Effector memory CD8-positive, alpha-beta T cell (primary cell): ENCODE data around the gene RBM25.
A peak's percentile ranks its signal among the peaks of the same experiment; 100 is the strongest.

Experiments used
- ATAC-seq: fragments of 150-1000 bp; cut with Tn5 transposase; replicated peaks from 2 replicates; pipeline ENCODE4 v1.10.0; 2021; ENCODE audit warnings: mild to moderate bottlenecking, moderate library complexity
- DNase-seq, 3 experiments: peaks; one replicate each; pipeline ENCODE4 v3.0.0; 2021
- H3K27ac Mint-ChIP-seq, 2 donors: one replicate each; pipeline ENCODE4 v1.8.0; 2022; ENCODE audit warnings: mild to moderate bottlenecking in 2 of 2, mixed read lengths in 2 of 2, moderate library complexity in 2 of 2
- H3K27me3 Mint-ChIP-seq, 2 donors: one replicate each; pipeline ENCODE4 v1.8.0; 2022; ENCODE audit warnings: mixed read lengths in 2 of 2
- H3K36me3 Mint-ChIP-seq: one replicate; pipeline ENCODE4 v1.8.0; 2022; ENCODE audit warnings: mild to moderate bottlenecking, moderate library complexity, mixed read lengths; ENCODE audit not compliant: insufficient read depth
- H3K4me1 Mint-ChIP-seq, 2 donors: one replicate each; pipeline ENCODE4 v1.8.0; 2022; ENCODE audit warnings: low read depth in 2 of 2, mixed read lengths in 2 of 2
- H3K4me3 Mint-ChIP-seq, 2 donors: one replicate each; pipeline ENCODE4 v1.8.0; 2022; ENCODE audit warnings: mild to moderate bottlenecking in 2 of 2, mixed read lengths in 2 of 2, moderate library complexity in 2 of 2
- H3K9me3 Mint-ChIP-seq, 2 donors: one replicate each; pipeline ENCODE4 v1.8.0; 2022; ENCODE audit warnings: mixed read lengths in 2 of 2

RBM25 gene

GRCh38 chr14:73049428-73049827 is 8.9 kb upstream of the RBM25 start:
- Mint-ChIP-seq H3K36me3 (peaks cover 2% of the 10 kb centered on the region), H3K27ac (no peak overlapping the region), H3K4me3 (no peak overlapping the region), H3K27me3 (no peaks in the 10 kb centered on the region), H3K4me1 (no peaks in the 10 kb centered on the region), H3K9me3 (no peaks in the 10 kb centered on the region)
- DNase-seq (no peak), ATAC-seq (no peak)

DNA sequence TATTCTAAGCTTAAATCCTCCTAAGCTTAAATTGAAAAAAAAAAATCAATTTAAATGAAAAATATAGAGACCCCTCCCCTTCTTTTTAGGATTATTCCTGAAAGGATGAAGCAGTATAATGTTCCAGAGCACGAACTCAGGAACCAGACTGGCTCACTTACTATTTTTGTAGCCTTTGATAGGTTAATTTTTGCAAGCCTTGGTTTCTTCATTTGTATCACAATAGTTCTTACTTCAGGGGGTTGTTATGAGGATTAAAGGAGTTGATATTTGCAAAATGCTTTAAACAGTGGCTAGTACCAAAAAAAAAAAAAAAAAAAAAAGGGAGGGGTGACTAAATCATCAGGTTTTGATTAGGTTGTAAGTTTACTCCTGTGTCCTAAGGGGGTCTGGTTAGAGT is 3.1 kb upstream of the RBM25 start:
- DNase-seq = no peak
- peaks cover 3% of the 10 kb centered on the region for H3K36me3 Mint-ChIP-seq
- H3K27me3 Mint-ChIP-seq = no peaks in the 10 kb centered on the region
- no peak overlapping the region for H3K4me3 Mint-ChIP-seq
- H3K4me1 Mint-ChIP-seq = peaks cover 9 to 10% of the 10 kb centered on the region in 2 donors
- no peak for ATAC-seq
- H3K9me3 Mint-ChIP-seq = no peaks in the 10 kb centered on the region
- H3K27ac Mint-ChIP-seq = peak overlapping the region in 1 of 2 donors; percentile 69

- Mint-ChIP-seq H3K4me1 (peaks cover 20 to 26% of the 10 kb centered on the region in 2 donors), H3K4me3 (no peak overlapping the region), H3K27ac (no peak overlapping the region), H3K9me3 (no peaks in the 10 kb centered on the region), H3K27me3 (no peaks in the 10 kb centered on the region), H3K36me3 (peaks cover 20% of the 10 kb centered on the region)
- no peak for ATAC-seq
- no peak for DNase-seq
Observed at GRCh38 chr14:73057944-73058223, 450 bp upstream of the RBM25 start.

- no peak overlapping the region for H3K4me3 Mint-ChIP-seq
- no peak for ATAC-seq
Observed at GRCh38 chr14:73058922-73059673, 764 bp downstream of the RBM25 start.

GRCh38 chr14:73069585-73069984 is 11.3 kb downstream of the RBM25 start:
- peaks cover 89% of the 10 kb centered on the region for H3K36me3 Mint-ChIP-seq
- ATAC-seq (no peak), DNase-seq (no peak)
- no peaks in the 10 kb centered on the region for H3K9me3 Mint-ChIP-seq
- H3K27ac Mint-ChIP-seq = peak overlapping the region in 1 of 2 donors; percentile 46
- peaks cover 11 to 29% of the 10 kb centered on the region in 2 donors for H3K4me1 Mint-ChIP-seq
- H3K27me3 Mint-ChIP-seq = no peaks in the 10 kb centered on the region
- no peak overlapping the region for H3K4me3 Mint-ChIP-seq

More at GRCh38 chr14:73058922-73059673, 764 bp downstream of the RBM25 start:
- Mint-ChIP-seq H3K9me3 (no peaks in the 10 kb centered on the region), H3K4me1 (peaks cover 26 to 36% of the 10 kb centered on the region in 2 donors), H3K36me3 (peaks cover 28% of the 10 kb centered on the region), H3K27me3 (no peaks in the 10 kb centered on the region), H3K27ac (no peak overlapping the region)
- peak in 1 of 3 experiments; percentile 35 for DNase-seq

DNA sequence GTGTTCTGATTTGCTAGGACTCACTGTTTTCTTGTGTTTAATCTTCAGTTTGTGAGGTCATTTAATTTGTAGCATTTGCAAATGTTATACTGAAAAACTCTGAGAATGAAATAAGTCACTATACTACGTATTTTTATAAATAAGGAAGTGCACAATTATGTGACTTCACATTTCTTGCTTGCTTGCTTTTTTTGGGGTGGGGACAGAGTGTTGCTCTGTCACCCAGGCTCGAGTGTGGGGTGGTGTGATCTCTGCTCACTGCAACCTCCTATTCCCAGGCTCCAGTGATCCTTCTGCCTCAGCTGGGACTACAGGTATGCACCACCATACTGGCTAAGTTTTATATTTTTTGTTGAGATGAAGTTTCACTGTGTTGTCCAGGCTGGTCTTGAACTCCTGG is 32.7 kb downstream of the RBM25 start:
- Mint-ChIP-seq H3K27ac (peak overlapping the region; percentile 3 to 29), H3K27me3 (no peaks in the 10 kb centered on the region), H3K4me3 (no peak overlapping the region), H3K9me3 (no peaks in the 10 kb centered on the region), H3K36me3 (peaks cover 95% of the 10 kb centered on the region), H3K4me1 (peaks cover 6 to 18% of the 10 kb centered on the region in 2 donors)
- DNase-seq = no peak
- no peak for ATAC-seq

DNA sequence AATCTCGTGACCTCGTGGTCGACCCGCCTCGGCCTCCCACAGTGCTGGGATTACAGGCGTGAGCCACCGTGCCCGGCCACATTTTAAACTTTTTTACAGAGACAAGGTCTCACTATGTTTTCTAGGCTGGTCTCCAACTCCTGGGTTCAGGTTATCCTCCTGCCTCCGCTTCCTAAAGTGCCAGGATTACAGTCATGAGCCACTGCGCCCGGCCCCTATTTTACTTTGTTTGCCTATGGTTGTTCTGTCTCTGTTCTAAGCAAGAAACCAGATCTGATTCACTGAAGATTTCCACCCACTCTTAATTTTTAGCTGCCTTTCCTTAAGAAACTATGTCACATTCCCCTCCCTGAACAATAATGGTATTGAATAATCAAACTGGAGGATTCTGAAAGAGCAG is 39.1 kb downstream of the RBM25 start:
- Mint-ChIP-seq H3K9me3 (no peaks in the 10 kb centered on the region), H3K27ac (peak overlapping the region in 1 of 2 donors; percentile 35), H3K36me3 (peaks cover 95% of the 10 kb centered on the region)

DNA sequence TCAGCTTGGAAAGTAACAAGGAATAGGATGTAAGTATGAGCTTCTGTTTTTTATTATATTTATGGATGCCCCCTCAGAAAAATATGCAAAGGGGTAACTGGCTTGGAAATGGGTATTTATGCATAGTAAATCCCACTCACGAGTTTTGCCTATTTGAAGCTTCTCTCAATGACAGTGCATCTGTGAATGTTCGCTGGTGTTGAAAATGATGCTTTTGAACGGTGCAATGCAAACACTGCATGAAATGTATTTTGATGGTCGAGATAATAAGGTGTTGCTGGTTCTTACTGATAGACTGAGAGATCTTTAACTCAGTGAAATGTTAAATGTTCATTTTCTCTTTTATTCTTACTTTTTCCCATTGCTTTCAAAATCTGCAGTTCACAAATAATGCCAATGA is 42.0 kb downstream of the RBM25 start:
- Mint-ChIP-seq H3K36me3 (peaks cover 93% of the 10 kb centered on the region), H3K27me3 (no peaks in the 10 kb centered on the region), H3K4me3 (no peak overlapping the region), H3K9me3 (no peaks in the 10 kb centered on the region), H3K4me1 (peaks cover 0 to 11% of the 10 kb centered on the region in 2 donors), H3K27ac (no peak overlapping the region)
- DNase-seq (no peak), ATAC-seq (no peak)

More for the DNA sequence above, 39.1 kb downstream of the RBM25 start:
- Mint-ChIP-seq H3K27me3 (no peaks in the 10 kb centered on the region), H3K4me3 (no peak overlapping the region), H3K4me1 (peaks cover 0 to 18% of the 10 kb centered on the region in 2 donors)
- no peak for DNase-seq
- no peak for ATAC-seq

GRCh38 chr14:73102806-73103497 is 44.6 kb downstream of the RBM25 start:
- H3K27ac Mint-ChIP-seq = no peak overlapping the region
- H3K9me3 Mint-ChIP-seq = no peaks in the 10 kb centered on the region
- H3K4me1 Mint-ChIP-seq = peaks cover 0 to 8% of the 10 kb centered on the region in 2 donors
- no peak overlapping the region for H3K4me3 Mint-ChIP-seq
- ATAC-seq (no peak), DNase-seq (no peak)
- H3K36me3 Mint-ChIP-seq = peaks cover 93% of the 10 kb centered on the region
- H3K27me3 Mint-ChIP-seq = no peaks in the 10 kb centered on the region

DNA sequence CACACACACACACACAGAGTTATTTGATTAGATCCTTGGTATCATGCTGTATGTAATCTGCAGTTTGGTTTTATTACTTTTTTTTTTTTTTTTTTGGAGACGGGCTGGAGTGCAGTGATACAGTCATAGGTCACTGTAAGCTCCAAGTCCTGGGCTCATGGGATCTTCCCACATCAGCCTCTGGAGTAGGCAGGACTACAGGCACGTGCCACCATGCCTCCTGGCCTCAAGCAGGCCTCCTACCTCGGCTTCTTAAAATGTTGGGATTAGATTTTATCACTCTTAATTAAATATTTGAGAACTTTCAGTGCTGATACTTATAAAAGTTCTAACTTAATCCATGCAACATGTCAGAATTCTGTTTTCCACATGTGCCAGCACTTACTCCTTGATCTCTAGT is 46.7 kb downstream of the RBM25 start:
- H3K36me3 Mint-ChIP-seq = peaks cover 87% of the 10 kb centered on the region

DNA sequence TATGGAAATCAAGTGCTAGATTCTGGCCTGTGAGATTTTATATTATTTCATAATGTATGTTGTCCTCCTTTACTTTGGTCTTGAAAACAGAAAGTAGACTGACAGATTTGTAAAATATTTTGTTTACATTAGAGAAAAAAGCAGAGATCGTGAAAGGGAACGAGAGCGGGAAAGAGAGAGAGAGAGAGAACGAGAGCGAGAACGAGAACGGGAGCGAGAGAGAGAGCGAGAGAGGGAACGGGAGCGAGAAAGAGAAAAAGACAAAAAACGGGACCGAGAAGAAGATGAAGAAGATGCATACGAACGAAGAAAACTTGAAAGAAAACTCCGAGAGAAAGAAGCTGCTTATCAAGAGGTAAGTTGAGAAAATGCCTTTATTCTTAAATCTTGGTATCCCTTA is 47.4 kb downstream of the RBM25 start:
- Mint-ChIP-seq H3K4me1 (peaks cover 2 to 4% of the 10 kb centered on the region in 2 donors), H3K27ac (no peak overlapping the region), H3K36me3 (peaks cover 87% of the 10 kb centered on the region), H3K9me3 (no peaks in the 10 kb centered on the region), H3K27me3 (no peaks in the 10 kb centered on the region), H3K4me3 (no peak overlapping the region)
- ATAC-seq = no peak
- DNase-seq = no peak

More for the DNA sequence above, 46.7 kb downstream of the RBM25 start:
- peaks cover 2 to 4% of the 10 kb centered on the region in 2 donors for H3K4me1 Mint-ChIP-seq
- no peak overlapping the region for H3K27ac Mint-ChIP-seq
- H3K4me3 Mint-ChIP-seq = no peak overlapping the region
- ATAC-seq (no peak), DNase-seq (no peak)
- H3K27me3 Mint-ChIP-seq = no peaks in the 10 kb centered on the region
- H3K9me3 Mint-ChIP-seq = no peaks in the 10 kb centered on the region

GRCh38 chr14:73116079-73116665 is 57.8 kb downstream of the RBM25 start:
- Mint-ChIP-seq H3K36me3 (peaks cover 87% of the 10 kb centered on the region), H3K27ac (peak overlapping the region in 1 of 2 donors; percentile 39), H3K4me1 (peaks cover 8% of the 10 kb centered on the region in 2 donors), H3K27me3 (no peaks in the 10 kb centered on the region), H3K9me3 (no peaks in the 10 kb centered on the region), H3K4me3 (no peak overlapping the region)
- no peak for ATAC-seq
- DNase-seq = no peak

GRCh38 chr14:73124180-73124894 is 66.0 kb downstream of the RBM25 start:
- H3K27me3 Mint-ChIP-seq = no peaks in the 10 kb centered on the region
- peak overlapping the region in 1 of 2 donors; percentile 36 for H3K27ac Mint-ChIP-seq
- H3K4me3 Mint-ChIP-seq = no peak overlapping the region
- DNase-seq (no peak), ATAC-seq (no peak)
- H3K36me3 Mint-ChIP-seq = peaks cover 55% of the 10 kb centered on the region
- no peaks in the 10 kb centered on the region for H3K9me3 Mint-ChIP-seq
- no peaks in the 10 kb centered on the region for H3K4me1 Mint-ChIP-seq
